Measurements from ENCODE around the gene ELMO1. TPM values are rescaled to one million over a fixed set of nuclear protein-coding genes. Genes with fewer than 3 reads are reported as not detected.
A peak's percentile ranks its signal among the peaks of the same experiment; 100 is the strongest.

The ELMO1 gene
- total RNA-seq, 2 donors from 2014 or later, result 32.2 to 46.7 TPM

DNA sequence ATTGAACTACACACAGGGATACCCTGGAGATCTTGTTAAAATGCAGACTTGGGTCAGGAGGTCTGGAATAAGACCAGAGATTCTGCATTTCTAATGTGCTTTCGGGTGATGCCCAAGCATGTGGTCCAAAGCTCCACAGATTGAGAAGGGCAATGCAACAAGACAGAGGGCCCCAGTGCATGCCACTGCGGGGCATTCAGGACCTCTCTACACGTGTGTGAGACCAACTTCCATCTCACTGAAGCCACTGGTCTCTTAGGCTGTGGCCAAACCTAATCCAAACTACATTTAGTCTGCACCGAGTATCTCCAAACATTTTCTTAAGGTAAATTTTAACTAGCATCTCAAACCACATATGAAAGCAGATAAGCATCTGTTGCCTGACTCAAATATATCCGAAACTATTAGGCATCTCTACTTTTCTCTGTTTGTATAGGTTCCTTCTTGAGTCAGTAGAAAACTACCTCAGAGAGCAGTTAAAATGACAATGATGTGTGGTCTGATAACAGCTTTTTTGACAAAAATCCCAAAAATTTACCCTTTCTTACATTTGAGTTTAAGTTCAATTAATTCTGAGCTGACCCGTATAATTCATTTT is 107.5 kb downstream of the ELMO1 start:
- no peak for DNase-seq (ENCODE audit: low spot score)
- intact Hi-C loops (cut with DNase I), result no loop called here

DNA sequence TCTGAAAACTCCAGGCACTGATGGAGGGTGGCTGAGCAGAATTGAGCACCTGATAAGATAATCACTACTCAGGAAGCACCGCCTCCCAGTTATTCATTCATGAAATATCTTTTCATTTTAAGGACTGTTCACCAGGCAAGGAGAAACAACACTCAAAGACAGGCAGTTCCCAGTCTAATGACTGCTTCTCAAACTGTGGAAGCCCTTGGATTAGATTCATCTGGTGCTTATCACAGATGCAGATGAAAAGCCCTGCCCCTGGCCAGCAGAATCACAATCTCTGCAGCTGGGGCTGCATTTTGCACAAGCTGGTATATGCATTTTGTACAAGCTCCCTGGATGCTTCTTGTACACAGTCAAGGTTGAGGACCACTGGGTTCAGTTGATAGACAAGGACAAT is 109.7 kb downstream of the ELMO1 start:
- intact Hi-C loops (cut with DNase I), result no loop called here

DNA sequence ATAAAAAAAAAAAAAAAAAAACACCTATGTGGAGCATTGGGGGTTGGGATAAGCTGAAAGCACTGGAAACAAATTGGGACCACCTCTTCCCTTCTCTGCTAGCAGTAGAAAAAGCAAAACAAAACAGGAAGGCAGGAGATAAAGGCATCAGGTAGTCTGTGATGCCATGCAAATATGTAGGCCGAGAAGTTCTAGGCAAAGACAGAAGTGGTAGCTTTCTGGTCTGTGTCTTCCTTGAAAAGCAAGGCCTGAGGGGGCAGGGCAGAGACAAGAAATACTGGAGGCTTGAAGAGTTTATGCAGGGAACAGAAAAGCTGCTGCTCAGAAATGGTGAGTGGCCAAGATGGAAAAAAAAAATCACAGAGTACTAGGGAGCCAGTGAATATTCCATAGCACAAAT is 111.1 kb downstream of the ELMO1 start:
- DNase-seq (ENCODE audit: low spot score), result no peak
- intact Hi-C loops (cut with DNase I), result no loop called here

More for the DNA sequence above, 109.7 kb downstream of the ELMO1 start:
- DNase-seq (ENCODE audit: low spot score), result no peak

DNA sequence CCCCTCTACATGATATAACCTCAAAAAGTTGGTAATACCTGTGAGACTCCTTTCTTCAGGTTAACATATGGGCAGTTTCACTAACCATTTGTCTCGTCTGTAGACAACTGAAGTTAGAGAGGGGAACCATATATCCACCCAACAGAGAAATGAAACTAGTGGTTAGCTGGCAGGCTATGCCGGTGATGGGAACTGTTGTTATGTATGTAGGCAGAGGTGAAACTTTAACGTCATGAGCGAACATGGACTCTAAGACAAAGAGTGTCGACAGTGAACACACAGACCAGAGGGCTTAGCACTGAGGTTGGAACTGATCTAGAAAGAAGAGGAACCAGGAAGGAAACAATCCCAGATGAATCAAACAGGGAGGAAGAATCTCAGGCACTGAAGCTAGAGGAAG is 112.4 kb downstream of the ELMO1 start:
- intact Hi-C loops (cut with DNase I), result no loop called here
- no peak for DNase-seq (ENCODE audit: low spot score)

GRCh38 chr7:37333075-37333474 is 115.6 kb downstream of the ELMO1 start:
- DNase-seq (ENCODE audit: low spot score), result no peak
- intact Hi-C loops (cut with DNase I), result no loop called here

DNA sequence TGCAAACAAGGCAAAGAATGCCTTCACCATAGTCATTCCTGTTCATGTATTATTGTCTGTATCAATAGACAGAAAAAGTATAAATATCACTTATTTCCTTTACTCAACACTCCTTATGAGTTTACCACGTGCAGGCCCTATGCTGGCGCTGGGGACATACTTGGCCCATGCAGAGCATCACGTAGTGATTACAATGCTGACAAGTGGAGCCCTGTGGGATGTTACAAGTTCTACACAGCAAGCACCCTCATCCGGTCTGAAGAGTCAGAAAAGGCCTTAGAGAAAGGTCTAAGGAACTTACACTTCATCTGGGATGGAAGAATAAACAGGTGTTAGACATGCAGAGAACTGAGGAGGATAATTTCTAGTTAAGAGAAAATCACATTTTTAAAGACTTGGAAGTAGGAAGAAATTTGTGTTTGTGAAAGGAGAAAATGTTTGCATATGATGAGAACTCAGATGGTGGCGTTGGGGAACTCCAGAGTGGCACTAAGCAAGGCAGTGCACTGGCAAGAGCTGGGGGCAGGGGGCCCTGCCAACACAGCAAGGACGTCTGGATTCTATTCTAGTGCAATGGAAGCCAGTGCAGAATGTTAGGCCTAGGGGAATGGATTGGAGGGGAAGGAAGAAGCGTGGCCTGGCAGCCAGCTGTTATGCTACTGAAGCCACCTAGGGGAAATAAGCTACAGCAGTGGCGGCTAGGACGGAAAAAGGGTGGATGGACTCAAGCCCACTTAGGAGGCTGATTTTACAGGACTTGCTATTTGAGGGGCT is 116.2 kb downstream of the ELMO1 start:
- intact Hi-C loops (cut with DNase I), result no loop called here
- DNase-seq (ENCODE audit: low spot score), result no peak

DNA sequence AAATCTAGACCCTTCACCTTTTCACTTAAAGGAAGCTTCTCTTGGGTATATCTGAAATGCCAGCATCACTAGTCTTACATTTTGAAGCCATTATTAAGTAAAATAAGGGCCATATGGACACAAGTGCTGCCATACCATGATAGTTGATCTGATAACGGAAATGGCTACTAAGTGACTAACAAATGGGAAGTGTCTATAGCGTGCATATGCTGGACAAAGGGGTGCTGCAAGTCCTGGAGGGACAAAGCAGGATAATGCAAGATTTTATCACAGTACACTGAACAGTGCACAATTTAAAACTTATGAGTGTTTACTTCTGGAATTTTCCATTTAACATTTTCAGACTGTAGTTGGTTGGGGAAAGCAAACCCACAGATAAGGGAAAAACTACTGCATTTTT is 117.9 kb downstream of the ELMO1 start:
- intact Hi-C loops (cut with DNase I), result no loop called here
- DNase-seq (ENCODE audit: low spot score), result no peak

DNA sequence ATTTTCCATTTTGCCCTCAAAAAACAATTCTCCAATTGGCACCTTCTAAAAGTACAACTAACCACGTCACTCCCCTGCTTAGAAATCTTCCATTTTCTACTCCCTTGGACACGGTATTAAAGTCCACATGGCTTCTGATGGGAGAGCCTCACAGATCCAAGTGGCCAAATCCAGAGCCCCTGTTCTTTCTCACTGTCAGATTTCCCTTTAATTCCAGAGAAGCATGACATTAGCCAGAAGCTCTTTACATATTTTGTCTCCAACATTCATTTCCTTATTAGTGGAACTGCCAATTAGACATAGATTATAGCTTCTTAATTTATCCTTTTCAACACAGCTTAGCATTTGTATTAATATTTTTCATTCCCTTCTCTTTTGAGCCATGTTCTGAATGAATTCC is 118.7 kb downstream of the ELMO1 start:
- DNase-seq (ENCODE audit: low spot score), result no peak

DNA sequence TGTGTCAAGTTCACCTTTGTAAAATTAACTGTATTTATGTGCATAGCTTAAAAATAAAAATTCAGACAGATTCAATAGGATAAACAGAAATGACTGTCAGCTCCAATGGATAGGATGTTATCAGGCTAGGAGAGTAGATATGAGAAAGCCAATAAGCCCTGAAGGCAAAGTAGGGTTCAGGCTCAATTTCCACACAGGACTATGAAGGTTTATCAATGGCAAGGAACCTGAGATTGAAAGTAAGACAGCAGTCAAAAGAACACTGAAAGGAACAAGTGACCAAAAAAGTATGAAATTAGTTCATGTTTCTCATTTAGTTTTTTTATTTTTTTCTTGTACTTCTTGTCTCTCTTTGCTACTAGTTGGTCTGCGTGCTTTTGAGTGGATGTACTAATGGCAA is 121.4 kb downstream of the ELMO1 start:
- intact Hi-C loops (cut with DNase I), result no loop called here
- no peak for DNase-seq (ENCODE audit: low spot score)

More for the DNA sequence above, 118.7 kb downstream of the ELMO1 start:
- intact Hi-C loops (cut with DNase I), result no loop called here

GRCh38 chr7:37323966-37324365 is 124.7 kb downstream of the ELMO1 start:
- DNase-seq (ENCODE audit: low spot score), result no peak
- intact Hi-C loops (cut with DNase I), result no loop called here

- intact Hi-C loops (cut with DNase I), result no loop called here
- no peak for DNase-seq (ENCODE audit: low spot score)
Measured at GRCh38 chr7:37322831-37323230, 125.8 kb downstream of the ELMO1 start.

DNA sequence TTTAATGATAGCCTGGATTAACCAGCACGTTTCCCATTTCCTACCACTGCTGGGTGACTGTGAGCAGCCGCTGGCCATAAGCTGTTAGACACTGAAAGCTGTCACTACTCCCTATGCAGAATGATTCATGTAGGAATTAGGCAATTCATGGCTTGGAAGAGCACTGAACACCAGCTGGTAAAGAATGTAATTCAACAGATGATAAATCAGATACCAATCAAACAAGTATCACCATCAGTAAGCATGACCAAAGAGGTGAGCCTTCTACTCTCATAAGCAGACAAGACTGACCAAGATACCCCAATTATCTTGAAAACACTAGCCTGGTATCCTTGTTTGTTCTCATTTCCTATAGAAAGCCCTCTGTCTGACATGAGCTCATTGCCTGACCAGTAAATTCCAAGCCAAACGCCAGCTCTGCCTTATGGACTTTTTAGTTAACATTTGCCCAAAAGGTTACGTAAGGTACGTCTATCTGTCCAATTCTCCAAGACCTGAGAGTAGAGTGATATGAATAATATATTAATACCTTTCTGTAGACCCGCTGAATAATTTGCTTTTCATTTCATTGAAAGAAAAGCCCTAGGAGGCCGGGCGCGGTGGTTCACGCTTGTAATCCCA is 127.7 kb downstream of the ELMO1 start:
- intact Hi-C loops (cut with DNase I), result no loop called here
- no peak for DNase-seq (ENCODE audit: low spot score)

GRCh38 chr7:37320140-37320847 is 128.4 kb downstream of the ELMO1 start:
- no peak for DNase-seq (ENCODE audit: low spot score)
- intact Hi-C loops (cut with DNase I), result no loop called here

- intact Hi-C loops (cut with DNase I), result loop anchor here in 1 of 2 donors (10.0 kb wide), 1 partner anchor 96 kb away; no protein-coding TSS in a partner anchor
- no peak for DNase-seq (ENCODE audit: low spot score)
Measured at GRCh38 chr7:37318541-37318940, 130.1 kb downstream of the ELMO1 start.

DNA sequence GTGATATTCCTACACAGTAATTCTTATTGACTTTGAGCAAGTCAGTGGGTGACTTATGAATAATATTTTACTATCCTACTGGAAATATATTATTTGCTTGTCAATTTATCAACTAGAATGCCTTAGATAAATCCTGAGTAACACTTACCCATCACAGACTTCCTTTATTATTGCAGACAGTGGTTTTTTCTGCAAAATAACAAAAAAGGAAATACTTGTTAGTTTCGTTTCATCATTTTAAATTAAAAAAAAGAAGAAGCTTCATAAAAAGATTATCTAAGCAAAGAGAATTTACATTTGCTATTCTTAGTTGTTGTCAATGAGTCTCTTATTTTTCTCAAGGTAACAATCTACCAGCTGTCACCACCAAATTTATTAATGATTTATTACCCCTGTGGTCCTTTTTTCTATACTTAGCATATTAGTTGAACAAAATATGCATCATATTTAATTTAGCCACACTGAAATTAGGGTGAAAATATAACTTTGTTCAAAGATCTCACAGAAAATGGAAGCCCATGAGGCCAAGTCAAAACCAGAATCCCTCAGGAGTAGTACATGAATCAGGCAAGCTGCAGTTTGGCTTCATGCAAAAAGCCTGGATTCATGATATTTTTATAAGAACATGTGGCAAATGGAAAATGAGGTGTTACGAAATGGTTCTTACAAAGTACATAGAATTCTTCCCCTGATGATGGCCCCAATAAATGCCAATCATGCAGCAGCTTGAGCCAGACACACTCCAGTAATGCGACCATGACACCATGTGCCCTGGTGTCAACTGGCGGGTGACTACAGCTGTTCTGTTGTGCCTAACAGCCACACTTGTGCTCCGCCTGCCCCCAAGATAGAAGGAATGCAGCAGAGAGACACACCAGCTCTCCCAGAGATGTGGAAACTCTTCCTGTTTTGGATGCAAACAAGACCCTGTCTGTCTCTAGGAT is 132.6 kb downstream of the ELMO1 start:
- intact Hi-C loops (cut with DNase I), result loop anchor here in 1 of 2 donors (10.0 kb wide), 1 partner anchor 99 kb away; no protein-coding TSS in a partner anchor

DNA sequence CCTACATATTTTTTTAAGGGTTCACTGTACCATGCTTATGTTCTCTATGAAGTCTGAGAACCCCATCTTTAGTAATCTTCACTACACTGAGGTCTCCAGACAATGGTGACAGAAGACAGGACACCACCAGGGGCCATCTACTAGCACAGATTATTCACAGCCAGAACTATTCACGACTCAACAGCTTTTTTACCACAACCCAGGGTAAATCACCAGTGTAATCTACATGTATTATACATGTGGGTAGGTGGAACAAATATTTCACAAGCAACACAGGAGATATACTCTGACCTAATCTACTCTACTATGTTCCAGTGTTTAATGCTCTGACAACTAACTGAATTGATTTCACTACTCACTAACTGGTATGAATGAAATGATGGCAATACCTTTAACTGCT is 136.1 kb downstream of the ELMO1 start:
- DNase-seq (ENCODE audit: low spot score), result no peak
- intact Hi-C loops (cut with DNase I), result loop anchor here in 1 of 2 donors (10.0 kb wide), 1 partner anchor 102 kb away; no protein-coding TSS in a partner anchor

More for the DNA sequence above, 132.6 kb downstream of the ELMO1 start:
- no peak for DNase-seq (ENCODE audit: low spot score)

DNA sequence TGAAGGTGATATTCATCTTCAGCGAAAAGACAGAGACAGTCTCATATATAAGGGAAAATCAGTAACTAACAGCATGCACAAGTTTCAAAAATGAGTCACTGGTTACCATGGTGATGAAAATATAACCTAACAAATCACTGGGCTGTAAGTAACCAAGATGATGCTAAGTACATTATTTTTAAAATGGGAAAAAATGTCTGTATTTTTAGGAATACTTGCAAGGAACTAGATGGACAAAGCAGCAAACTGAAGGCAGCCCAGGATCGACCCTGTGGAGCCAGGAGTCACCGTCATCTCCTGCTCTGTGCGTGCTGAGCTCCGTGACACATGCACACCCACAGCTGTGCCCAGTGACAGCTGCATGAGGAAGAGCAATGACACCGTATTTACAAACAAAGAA is 137.3 kb downstream of the ELMO1 start:
- intact Hi-C loops (cut with DNase I), result loop anchor here in 1 of 2 donors (10.0 kb wide), 1 partner anchor 103 kb away; no protein-coding TSS in a partner anchor
- DNase-seq (ENCODE audit: low spot score), result peak; percentile 82

DNA sequence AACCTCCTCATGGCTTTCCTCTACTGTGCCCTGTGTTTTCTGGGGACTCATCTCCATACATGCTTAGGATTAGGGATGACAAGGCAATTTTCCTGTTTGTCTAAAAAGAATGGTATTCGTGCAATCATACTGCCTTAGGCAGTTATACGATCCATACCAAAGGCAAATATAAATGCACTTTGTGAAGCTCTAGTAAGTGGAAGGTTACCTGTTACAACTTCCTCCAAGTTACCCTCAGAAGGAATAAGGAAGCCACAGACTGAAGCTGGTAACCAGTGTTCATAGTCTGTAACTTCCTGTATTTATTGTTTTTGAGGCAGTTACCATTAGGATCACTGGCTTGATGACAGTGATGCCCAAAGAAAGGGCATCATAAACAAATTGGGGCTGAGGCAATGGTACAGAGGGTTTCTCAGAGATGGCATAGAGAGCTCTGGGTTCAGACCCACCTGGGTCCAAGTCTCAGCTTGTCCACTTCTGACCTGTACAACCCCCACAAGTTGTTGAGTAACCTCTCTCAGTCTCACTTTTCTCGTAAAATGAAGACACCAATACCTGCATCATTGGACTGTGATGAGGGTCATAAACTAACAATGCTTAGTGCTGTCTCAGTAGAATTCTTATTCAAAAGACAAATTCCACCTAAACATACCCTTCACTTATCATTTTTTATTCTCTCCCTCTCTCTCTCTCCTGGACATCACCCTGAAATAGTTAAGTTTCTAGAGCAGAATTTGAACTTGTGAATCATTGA is 138.2 kb downstream of the ELMO1 start:
- intact Hi-C loops (cut with DNase I), result loop anchor here in 1 of 2 donors (10.0 kb wide), 1 partner anchor 104 kb away; no protein-coding TSS in a partner anchor
- no peak for DNase-seq (ENCODE audit: low spot score)
